AG09319 (cell line): ENCODE measurements around the gene TRMT11.

Experiments used
- DNase-seq: peaks from one replicate; pipeline ENCODE4 v3.0.0-alpha.2; 2010; ENCODE audit warnings: low read depth; ENCODE audit errors: extremely low read depth
- TF ChIP-seq, protein P1 (sequence below): IDR thresholded peaks from 2 replicates; pipeline ENCODE4 v1.5.1; 2011; ENCODE audit warnings: low read depth, mild to moderate bottlenecking, inconsistent platforms, low read length, moderate library complexity

TRMT11 gene

GRCh38 chr6:126048635-126049034 lies 62.3 kb downstream of the TRMT11 start:
- no peak for DNase-seq

DNA sequence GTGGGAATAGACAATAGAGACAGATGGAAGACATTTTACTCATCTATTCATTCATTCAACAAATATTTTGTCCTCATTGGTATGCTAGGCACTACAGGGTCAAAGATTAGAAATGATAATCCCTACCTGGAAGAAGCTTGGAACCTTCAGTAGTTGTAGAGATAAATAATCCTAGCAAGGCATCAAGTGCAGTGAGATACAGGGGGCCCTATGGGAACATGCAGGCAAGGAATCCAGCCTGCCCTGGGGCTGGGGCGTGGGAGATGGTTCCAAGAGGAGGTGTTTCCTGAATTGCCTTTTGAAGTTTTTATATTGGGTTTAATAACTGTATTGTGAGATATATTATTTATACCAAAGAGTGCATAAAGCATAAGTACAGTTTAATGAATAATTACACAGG lies 64.5 kb downstream of the TRMT11 start:
- no peak for DNase-seq
- TF ChIP-seq, protein P1, sequence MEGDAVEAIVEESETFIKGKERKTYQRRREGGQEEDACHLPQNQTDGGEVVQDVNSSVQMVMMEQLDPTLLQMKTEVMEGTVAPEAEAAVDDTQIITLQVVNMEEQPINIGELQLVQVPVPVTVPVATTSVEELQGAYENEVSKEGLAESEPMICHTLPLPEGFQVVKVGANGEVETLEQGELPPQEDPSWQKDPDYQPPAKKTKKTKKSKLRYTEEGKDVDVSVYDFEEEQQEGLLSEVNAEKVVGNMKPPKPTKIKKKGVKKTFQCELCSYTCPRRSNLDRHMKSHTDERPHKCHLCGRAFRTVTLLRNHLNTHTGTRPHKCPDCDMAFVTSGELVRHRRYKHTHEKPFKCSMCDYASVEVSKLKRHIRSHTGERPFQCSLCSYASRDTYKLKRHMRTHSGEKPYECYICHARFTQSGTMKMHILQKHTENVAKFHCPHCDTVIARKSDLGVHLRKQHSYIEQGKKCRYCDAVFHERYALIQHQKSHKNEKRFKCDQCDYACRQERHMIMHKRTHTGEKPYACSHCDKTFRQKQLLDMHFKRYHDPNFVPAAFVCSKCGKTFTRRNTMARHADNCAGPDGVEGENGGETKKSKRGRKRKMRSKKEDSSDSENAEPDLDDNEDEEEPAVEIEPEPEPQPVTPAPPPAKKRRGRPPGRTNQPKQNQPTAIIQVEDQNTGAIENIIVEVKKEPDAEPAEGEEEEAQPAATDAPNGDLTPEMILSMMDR, result no peak

More at GRCh38 chr6:126048635-126049034, 62.3 kb downstream of the TRMT11 start:
- TF ChIP-seq, protein P1, result no peak

GRCh38 chr6:126051791-126052190 lies 65.5 kb downstream of the TRMT11 start:
- TF ChIP-seq, protein P1, result no peak
- no peak for DNase-seq

DNA sequence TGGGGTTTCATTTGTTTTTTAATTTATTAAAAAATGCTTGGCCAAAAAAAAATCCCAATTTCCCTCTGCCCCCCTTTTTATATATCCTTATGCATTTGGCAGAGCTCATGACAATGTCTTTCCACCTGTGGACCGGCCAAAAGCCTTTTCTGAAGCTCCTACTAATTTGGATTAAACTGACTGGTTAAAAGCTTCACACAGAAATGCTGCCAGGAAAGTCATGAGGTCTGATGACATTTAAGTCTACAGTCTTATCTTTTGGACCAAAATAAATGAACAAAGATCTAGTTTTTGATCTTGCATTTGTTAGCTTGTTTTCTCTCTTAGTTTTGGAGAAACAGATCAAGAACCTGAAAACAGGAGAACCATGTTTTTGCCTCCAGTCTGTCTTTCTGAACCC lies 66.1 kb downstream of the TRMT11 start:
- no peak for DNase-seq
- TF ChIP-seq, protein P1, result no peak

- no peak for DNase-seq
- TF ChIP-seq, protein P1, result no peak
Observed at GRCh38 chr6:126054258-126054702, 67.9 kb downstream of the TRMT11 start.

GRCh38 chr6:126054802-126055201 lies 68.5 kb downstream of the TRMT11 start:
- TF ChIP-seq, protein P1, result no peak
- no peak for DNase-seq

GRCh38 chr6:126055449-126055848 lies 69.1 kb downstream of the TRMT11 start:
- DNase-seq, result no peak
- TF ChIP-seq, protein P1, result no peak
